NOMO-1 treated with DMSO at 0.1 percent for 48 hours (cell line): ENCODE results near the gene CIART.
"Not testable (repeated sequence)": the region's sequence is repeated elsewhere in the genome, so short reads cannot be mapped to it uniquely, and the experiment has no call there.

Experiments used
- DNase-seq: peaks from one replicate; lab custom pipeline; 2025; ENCODE audit not compliant: unreplicated experiment; lab: John Stamatoyannopoulos, UW

CIART gene

DNA sequence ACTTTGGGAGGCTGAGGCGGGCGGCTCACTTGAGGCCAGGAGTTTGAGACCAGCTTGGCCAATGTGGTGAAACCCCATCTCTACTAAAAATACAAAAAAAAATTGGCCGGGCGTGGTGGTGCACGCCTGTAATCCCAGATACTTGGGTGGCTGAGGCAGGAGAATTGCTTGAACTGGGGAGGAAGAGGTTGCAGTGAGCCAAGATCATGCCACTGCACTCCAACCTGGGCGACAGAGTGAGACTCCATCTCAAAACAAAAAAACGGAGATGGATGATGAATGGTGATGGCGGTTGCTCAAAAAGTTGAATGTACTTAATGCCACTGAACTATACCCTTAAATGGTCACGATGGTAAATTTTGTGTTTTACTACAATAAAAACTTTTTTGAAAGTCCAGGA lies 26.2 kb downstream of the CIART start:
- not testable (repeated sequence) for DNase-seq

GRCh38 chr1:150309758-150310508 lies 27.6 kb downstream of the CIART start:
- DNase-seq: no peak

DNA sequence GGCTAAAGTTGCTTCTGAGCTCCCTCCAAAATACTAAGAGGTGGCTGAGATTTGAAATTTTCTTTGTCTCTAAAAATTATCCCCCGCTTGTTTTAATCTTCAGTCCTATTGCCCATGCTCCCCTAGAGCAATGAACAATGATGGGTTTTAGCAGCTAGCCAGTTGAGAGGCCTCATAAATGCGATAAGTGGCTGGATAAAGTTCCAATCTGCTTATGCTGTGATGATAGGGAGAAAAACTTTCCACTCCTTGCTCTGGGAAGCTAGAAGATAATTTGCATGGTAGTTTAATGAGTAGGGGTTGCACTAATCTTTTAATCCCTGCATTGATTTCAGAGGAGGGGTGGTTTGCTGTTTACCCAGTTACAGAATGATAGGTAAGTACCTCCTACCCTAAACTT lies 29.4 kb downstream of the CIART start:
- no peak for DNase-seq

GRCh38 chr1:150314691-150315090 lies 32.3 kb downstream of the CIART start:
- not testable (repeated sequence) for DNase-seq

- DNase-seq: no peak
Measured at GRCh38 chr1:150320667-150320978, 38.3 kb downstream of the CIART start.

- peak; percentile 15 for DNase-seq
Measured at GRCh38 chr1:150321826-150322166, 39.4 kb downstream of the CIART start.

DNA sequence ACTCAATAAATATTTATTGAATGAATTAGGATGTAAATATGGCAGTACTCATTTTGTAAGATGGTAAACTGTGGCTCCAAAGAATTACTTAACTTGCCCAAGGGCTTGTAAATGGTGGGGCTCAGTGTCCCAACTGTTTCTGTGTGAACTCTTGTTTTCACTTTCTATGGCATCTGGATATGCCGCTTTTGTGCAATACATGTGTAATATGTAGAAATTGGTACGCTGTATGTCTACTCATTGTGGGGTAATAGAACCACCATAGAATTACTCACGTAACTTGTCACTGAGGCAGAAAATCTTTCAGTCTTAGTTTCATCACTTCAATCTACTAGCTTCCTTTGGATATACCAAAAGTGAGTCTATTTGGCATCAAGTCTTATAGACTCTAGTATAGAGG lies 40.0 kb downstream of the CIART start:
- DNase-seq: peak; percentile 94

- no peak for DNase-seq
Measured at GRCh38 chr1:150332651-150333290, 50.4 kb downstream of the CIART start.
